SK-N-SH (cell line): ENCODE data around the gene CDC25A.

Experiments used
- MXI1 ChIP-seq: IDR thresholded peaks from 2 replicates; pipeline ENCODE4 v1.6.1; 2012; ENCODE audit warnings: mild to moderate bottlenecking, low read depth, low read length, improper control_type of control experiment
- YY1 ChIP-seq: IDR thresholded peaks from 2 replicates; pipeline ENCODE4 v1.4.0; 2012; ENCODE audit warnings: low read depth, mild to moderate bottlenecking
- TF ChIP-seq, protein P1 (sequence below): fragments of 200-600 bp; sonication (generic); IDR thresholded peaks from 2 replicates; pipeline ENCODE4 v1.6.1; 2017; ENCODE audit warnings: antibody characterized with exemption, mild to moderate bottlenecking, moderate library complexity
- TF ChIP-seq, protein P2 (sequence below): fragments of 150-350 bp; IDR thresholded peaks from 2 replicates; pipeline ENCODE4 v1.6.1; 2016; ENCODE audit warnings: mild to moderate bottlenecking, low read depth, low read length

DNA sequence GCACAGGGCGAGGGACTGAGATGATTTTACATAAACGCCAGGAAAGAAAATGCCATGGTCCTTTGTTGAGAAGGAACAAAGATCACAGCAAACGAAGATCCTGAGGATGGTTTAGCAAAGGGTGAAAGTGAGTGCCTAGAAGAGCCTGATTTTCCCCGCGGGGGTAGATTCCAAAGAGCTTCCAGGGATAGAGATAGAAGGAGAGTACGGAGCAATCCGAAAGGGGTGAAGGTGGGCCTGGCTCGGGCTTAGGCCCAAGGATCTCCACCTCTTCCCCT, 977 bp downstream of the CDC25A start:
- TF ChIP-seq, protein P1, sequence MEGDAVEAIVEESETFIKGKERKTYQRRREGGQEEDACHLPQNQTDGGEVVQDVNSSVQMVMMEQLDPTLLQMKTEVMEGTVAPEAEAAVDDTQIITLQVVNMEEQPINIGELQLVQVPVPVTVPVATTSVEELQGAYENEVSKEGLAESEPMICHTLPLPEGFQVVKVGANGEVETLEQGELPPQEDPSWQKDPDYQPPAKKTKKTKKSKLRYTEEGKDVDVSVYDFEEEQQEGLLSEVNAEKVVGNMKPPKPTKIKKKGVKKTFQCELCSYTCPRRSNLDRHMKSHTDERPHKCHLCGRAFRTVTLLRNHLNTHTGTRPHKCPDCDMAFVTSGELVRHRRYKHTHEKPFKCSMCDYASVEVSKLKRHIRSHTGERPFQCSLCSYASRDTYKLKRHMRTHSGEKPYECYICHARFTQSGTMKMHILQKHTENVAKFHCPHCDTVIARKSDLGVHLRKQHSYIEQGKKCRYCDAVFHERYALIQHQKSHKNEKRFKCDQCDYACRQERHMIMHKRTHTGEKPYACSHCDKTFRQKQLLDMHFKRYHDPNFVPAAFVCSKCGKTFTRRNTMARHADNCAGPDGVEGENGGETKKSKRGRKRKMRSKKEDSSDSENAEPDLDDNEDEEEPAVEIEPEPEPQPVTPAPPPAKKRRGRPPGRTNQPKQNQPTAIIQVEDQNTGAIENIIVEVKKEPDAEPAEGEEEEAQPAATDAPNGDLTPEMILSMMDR: no peak
- TF ChIP-seq, protein P2, sequence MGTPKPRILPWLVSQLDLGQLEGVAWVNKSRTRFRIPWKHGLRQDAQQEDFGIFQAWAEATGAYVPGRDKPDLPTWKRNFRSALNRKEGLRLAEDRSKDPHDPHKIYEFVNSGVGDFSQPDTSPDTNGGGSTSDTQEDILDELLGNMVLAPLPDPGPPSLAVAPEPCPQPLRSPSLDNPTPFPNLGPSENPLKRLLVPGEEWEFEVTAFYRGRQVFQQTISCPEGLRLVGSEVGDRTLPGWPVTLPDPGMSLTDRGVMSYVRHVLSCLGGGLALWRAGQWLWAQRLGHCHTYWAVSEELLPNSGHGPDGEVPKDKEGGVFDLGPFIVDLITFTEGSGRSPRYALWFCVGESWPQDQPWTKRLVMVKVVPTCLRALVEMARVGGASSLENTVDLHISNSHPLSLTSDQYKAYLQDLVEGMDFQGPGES: no peak
- TF ChIP-seq YY1 (no peak), MXI1 (no peak)
